Measurements from ENCODE around the gene EDEM3. TPM values are rescaled to one million over a fixed set of nuclear protein-coding genes. Genes with fewer than 3 reads are reported as not detected.

Gene EDEM3
- total RNA-seq, 1 experiment from 2014 or later: 44.5 TPM

GRCh38 chr1:184664661-184665060 lies 90.0 kb downstream of the EDEM3 start:
- no TSS peak for BruUV-seq (replicated peaks)
- H3K4me3 Mint-ChIP-seq (ENCODE audit: low read depth, unreplicated experiment): peak overlapping the region; percentile 76

DNA sequence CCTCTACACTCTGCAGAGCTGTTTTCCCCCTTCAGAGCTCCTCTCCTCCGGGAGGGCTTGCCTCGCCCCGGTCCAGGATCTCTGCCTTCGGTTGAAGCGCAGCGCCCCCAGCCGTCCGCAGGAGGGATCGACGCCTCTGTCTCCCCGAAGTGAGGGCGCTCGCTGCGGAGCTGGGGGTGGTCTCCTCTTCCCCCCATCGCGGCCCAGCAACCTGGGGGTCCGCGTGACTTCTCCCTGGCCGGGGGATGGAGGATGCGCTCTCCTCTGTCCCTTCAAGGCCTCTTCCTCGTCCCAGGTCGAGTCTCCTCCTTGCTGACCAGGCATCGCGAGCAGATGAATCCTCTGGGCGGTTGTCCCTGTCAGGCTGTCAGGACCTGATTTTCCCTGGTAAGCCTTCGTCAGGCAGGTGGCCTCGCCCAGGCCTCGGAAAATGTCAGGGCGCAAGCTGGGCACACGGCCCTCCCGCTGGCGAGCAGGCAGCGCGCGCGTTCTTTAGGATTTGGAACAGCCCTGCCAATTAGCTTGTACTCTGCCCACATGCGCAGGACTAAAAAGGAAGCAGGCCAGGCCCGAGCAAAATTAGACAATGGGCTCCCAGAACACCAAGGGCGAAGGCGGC lies 90.5 kb downstream of the EDEM3 start:
- peak overlapping the region; percentile 76 for H3K4me3 Mint-ChIP-seq (ENCODE audit: low read depth, unreplicated experiment)
- H3K9me3 Mint-ChIP-seq (ENCODE audit: low read depth, unreplicated experiment): no peaks in the 10 kb centered on the region
- H3K27ac Mint-ChIP-seq (ENCODE audit: unreplicated experiment): no peak overlapping the region
- H3K27me3 Mint-ChIP-seq (ENCODE audit: unreplicated experiment): no peaks in the 10 kb centered on the region
- H3K4me1 Mint-ChIP-seq (ENCODE audit: low read depth, unreplicated experiment): peaks cover 11% of the 10 kb centered on the region
- no TSS peak for BruUV-seq (replicated peaks)
- intact Hi-C loops (cut with micrococcal nuclease; ENCODE audit: unreplicated experiment): loop anchor here (1.0 to 10.0 kb wide), 8 partner anchors 72 to 589 kb away; no protein-coding TSS in a partner anchor
- peak; percentile 98 for TF ChIP-seq CTCF (IDR thresholded peaks at IDR 0.05; ENCODE audit: unreplicated experiment)
- H3K36me3 Mint-ChIP-seq (ENCODE audit: insufficient read depth, unreplicated experiment): no peaks in the 10 kb centered on the region
- peak; percentile 85 for DNase-seq
- CTCF ChIA-PET: interaction anchor here (0.6 to 2.0 kb wide), 39 partner anchors 10 to 589 kb away, joined by 3 to 40 read pairs (median 5); partner anchors contain the start of gene C1orf21

More at GRCh38 chr1:184664661-184665060, 90.0 kb downstream of the EDEM3 start:
- Mint-ChIP-seq H3K27me3 (ENCODE audit: unreplicated experiment) (no peaks in the 10 kb centered on the region), H3K36me3 (ENCODE audit: insufficient read depth, unreplicated experiment) (no peaks in the 10 kb centered on the region), H3K9me3 (ENCODE audit: low read depth, unreplicated experiment) (no peaks in the 10 kb centered on the region), H3K27ac (ENCODE audit: unreplicated experiment) (no peak overlapping the region), H3K4me1 (ENCODE audit: low read depth, unreplicated experiment) (peaks cover 11% of the 10 kb centered on the region)
- CTCF ChIA-PET: interaction anchor here (0.6 to 2.0 kb wide), 22 partner anchors 11 to 589 kb away, joined by 3 to 40 read pairs (median 7); partner anchors contain the start of gene C1orf21
- intact Hi-C loops (cut with micrococcal nuclease; ENCODE audit: unreplicated experiment): loop anchor here (1.0 to 10.0 kb wide), 8 partner anchors 72 to 589 kb away; no protein-coding TSS in a partner anchor
- no peak for TF ChIP-seq CTCF (IDR thresholded peaks at IDR 0.05; ENCODE audit: unreplicated experiment)
- DNase-seq: no peak

DNA sequence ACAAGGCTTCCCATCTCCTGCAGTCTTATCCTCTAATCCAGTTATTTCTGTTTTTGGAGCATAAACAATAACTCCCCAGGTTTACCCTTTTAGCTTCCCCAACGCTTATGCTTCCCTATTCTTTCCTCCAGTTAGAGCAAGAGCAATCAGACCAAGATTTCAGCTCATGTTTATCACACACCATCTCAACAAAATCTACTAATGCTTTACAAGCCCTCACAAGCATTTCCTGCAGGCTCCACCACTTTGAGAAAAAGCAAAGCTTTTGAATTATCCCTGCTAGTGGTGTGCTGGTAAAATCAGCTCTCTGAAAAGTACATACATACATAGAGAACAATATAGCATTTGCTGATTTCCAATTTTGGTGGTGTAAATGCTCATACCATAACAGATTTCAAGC lies 92.9 kb downstream of the EDEM3 start:
- DNase-seq: no peak
- H3K36me3 Mint-ChIP-seq (ENCODE audit: insufficient read depth, unreplicated experiment): no peaks in the 10 kb centered on the region
- intact Hi-C loops (cut with micrococcal nuclease; ENCODE audit: unreplicated experiment): loop anchor here (5.0 to 10.0 kb wide), 4 partner anchors 70 to 420 kb away; no protein-coding TSS in a partner anchor
- peaks cover 11% of the 10 kb centered on the region for H3K4me1 Mint-ChIP-seq (ENCODE audit: low read depth, unreplicated experiment)
- no TSS peak for BruUV-seq (replicated peaks)
- TF ChIP-seq CTCF (IDR thresholded peaks at IDR 0.05; ENCODE audit: unreplicated experiment): no peak
- no peak overlapping the region for H3K27ac Mint-ChIP-seq (ENCODE audit: unreplicated experiment)
- no peaks in the 10 kb centered on the region for H3K27me3 Mint-ChIP-seq (ENCODE audit: unreplicated experiment)
- no peaks in the 10 kb centered on the region for H3K9me3 Mint-ChIP-seq (ENCODE audit: low read depth, unreplicated experiment)
- CTCF ChIA-PET: interaction anchor here (1.1 to 1.5 kb wide), 2 partner anchors 79 to 283 kb away, joined by 4 read pairs; no protein-coding TSS in a partner anchor
- no peak overlapping the region for H3K4me3 Mint-ChIP-seq (ENCODE audit: low read depth, unreplicated experiment)

DNA sequence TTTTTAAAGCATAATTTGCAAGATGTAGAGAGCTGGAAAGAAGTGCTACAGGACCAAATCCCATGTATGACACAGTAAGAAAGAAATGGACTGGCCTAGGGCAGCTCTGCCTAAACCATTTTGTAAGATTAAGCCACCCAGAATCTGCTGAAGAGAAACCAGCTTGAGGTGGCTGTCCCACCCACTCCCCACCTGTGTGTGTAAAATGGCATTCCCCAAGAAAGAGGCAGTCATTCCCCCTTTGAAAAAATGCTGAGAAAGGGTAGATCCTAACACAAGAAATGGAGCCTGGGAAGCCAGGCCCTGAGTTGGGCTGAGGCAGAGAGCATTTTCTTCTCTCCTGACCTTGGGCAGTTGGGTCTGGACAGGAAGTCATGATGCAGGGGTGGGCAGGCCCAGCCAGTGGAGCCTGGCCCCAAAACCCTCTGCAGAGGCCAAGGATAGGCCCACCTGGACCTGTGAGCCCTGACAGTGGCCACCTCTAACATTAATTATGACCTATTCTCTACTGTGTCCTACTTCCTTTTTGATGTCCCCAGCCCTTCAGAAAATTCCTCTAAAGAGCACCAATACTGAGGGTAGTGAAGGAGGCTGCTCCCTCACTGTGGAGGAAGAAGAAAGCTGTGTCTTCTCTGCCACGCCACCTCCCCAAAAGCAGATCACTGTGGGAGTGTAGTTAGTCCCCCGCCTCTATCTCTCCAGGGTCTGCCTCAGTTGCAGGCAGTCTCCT lies 94.0 kb downstream of the EDEM3 start:
- CTCF ChIA-PET: interaction anchor here (0.6 to 1.5 kb wide), 3 partner anchors 9 to 82 kb away, joined by 3 to 6 read pairs (median 4); no protein-coding TSS in a partner anchor
- no peaks in the 10 kb centered on the region for H3K9me3 Mint-ChIP-seq (ENCODE audit: low read depth, unreplicated experiment)
- DNase-seq: no peak
- no TSS peak for BruUV-seq (replicated peaks)
- intact Hi-C loops (cut with micrococcal nuclease; ENCODE audit: unreplicated experiment): loop anchor here (5.0 to 10.0 kb wide), 4 partner anchors 68 to 418 kb away; no protein-coding TSS in a partner anchor
- no peak overlapping the region for H3K4me3 Mint-ChIP-seq (ENCODE audit: low read depth, unreplicated experiment)
- peaks cover 11% of the 10 kb centered on the region for H3K4me1 Mint-ChIP-seq (ENCODE audit: low read depth, unreplicated experiment)
- H3K27me3 Mint-ChIP-seq (ENCODE audit: unreplicated experiment): no peaks in the 10 kb centered on the region
- no peak overlapping the region for H3K27ac Mint-ChIP-seq (ENCODE audit: unreplicated experiment)
- TF ChIP-seq CTCF (IDR thresholded peaks at IDR 0.05; ENCODE audit: unreplicated experiment): no peak
- no peaks in the 10 kb centered on the region for H3K36me3 Mint-ChIP-seq (ENCODE audit: insufficient read depth, unreplicated experiment)
